Parathyroid adenoma (tissue), 2 donors: ENCODE results near the gene BTG2.

Source experiments
- H2AFZ ChIP-seq: fragments of 300-600 bp; sonication (generic); one replicate; pipeline ENCODE4 v1.7.0; 2017; ENCODE audit warnings: antibody characterized with exemption, mild to moderate bottlenecking
- H3K27ac ChIP-seq: fragments of 300-600 bp; sonication (generic); one replicate; pipeline ENCODE4 v1.7.0; 2017
- H3K27me3 ChIP-seq: fragments of 300-600 bp; sonication (generic); one replicate; pipeline ENCODE4 v1.7.0; 2017; ENCODE audit warnings: low read length; ENCODE audit not compliant: control insufficient read depth, insufficient read depth
- H3K36me3 ChIP-seq: fragments of 300-600 bp; sonication (generic); one replicate; pipeline ENCODE4 v1.7.0; 2017; ENCODE audit warnings: low read length; ENCODE audit not compliant: control insufficient read depth, insufficient read depth
- H3K4me1 ChIP-seq: fragments of 300-600 bp; sonication (generic); one replicate; pipeline ENCODE4 v1.7.0; 2017; ENCODE audit warnings: control low read depth
- H3K4me2 ChIP-seq: fragments of 300-600 bp; sonication (generic); one replicate; pipeline ENCODE4 v1.7.0; 2017; ENCODE audit warnings: low read length
- H3K4me3 ChIP-seq: fragments of 300-600 bp; sonication (generic); one replicate; pipeline ENCODE4 v1.7.0; 2017; ENCODE audit warnings: low read depth, low read length
- H3K79me2 ChIP-seq: fragments of 300-600 bp; sonication (generic); one replicate; pipeline ENCODE4 v1.7.0; 2017; ENCODE audit warnings: control low read depth
- H3K9ac ChIP-seq: fragments of 300-600 bp; sonication (generic); one replicate; pipeline ENCODE4 v1.7.0; 2017; ENCODE audit warnings: mild to moderate bottlenecking
- H3K9me3 ChIP-seq: fragments of 300-600 bp; sonication (generic); one replicate; pipeline ENCODE4 v1.7.0; 2017; ENCODE audit warnings: low read length; ENCODE audit not compliant: control insufficient read depth
- CTCF ChIP-seq: fragments of 300-600 bp; sonication (generic); IDR thresholded peaks from one replicate; pipeline ENCODE4 v1.7.0; 2017; ENCODE audit warnings: antibody characterized with exemption, mild to moderate bottlenecking
- donor health status: primary hyperparathyroidism.

The BTG2 gene

DNA sequence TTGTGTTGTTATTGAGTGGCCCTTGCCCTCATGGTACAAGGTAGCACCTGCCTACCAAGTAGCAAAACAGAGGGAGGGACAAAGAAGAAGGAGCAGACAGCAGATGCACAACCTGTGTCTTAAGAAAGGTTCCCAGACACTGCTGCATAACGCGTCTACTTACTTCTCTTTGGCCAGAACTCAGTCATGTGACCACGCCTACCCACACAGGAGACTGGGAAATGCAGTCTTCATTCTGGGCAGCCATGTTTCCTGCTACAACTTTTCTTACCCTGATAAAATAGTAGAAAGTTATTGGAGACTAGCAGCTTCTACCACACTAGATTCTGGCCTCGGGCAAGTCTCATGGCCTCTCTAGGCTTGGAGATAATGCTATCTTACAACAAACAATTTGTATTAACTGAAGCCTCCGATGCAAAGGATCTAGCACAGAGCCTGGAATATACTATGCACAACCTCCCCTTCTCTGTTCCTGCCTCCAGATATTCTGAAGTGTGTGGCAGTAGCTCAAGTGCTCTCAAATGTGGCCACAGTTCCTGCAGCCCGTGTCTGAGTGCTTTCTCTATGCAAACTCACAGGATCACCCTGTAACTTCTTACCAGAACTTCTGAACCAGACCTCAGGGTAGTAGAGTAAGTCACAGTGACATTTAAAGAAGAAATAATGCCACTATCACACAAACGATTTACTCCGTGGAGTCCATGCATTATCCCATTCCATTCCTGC lies 34.1 kb upstream of the BTG2 start:
- Histone ChIP-seq H2AFZ (peak overlapping the region; percentile 29), H3K4me1 (no peaks in the 10 kb centered on the region), H3K27ac (no peak overlapping the region), H3K4me2 (no peak overlapping the region), H3K9me3 (no peaks in the 10 kb centered on the region), H3K36me3 (no peaks in the 10 kb centered on the region), H3K79me2 (no peaks in the 10 kb centered on the region), H3K9ac (no peak overlapping the region), H3K27me3 (no peaks in the 10 kb centered on the region), H3K4me3 (no peak overlapping the region)
- TF ChIP-seq CTCF = no peak

DNA sequence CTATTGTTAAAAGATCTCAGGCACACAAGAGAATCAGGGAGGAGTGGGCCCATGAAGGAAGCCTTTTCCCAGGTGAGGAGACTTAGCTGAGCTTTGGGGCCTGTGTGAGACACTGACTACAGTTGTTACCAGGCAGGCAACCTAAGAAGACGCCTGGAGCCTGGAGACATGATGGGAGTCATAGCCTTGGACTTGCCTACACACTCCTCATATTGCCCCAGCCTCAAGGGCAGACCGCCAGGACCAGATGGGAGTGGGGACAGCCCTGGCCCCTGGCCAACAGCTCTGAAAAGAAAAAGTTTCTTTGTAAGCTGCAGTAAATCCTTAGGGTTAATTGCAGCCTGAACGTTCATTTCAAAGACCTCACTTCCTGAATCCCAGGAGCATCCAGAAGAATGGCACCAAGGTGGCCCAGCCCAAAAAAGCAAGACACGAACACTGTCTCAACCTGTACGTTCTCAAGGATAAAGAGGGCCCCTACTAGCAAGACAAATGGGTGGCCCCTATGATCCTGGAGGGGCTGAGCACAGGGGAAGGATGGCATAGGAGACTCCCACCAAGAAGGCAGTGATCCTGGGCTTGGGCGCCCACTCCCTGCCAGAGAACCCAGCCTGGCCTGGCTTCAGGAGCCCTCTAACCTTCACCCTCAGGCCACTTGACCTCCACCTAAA lies 33.2 kb upstream of the BTG2 start:
- Histone ChIP-seq H3K36me3 (no peaks in the 10 kb centered on the region), H3K27ac (no peak overlapping the region), H3K27me3 (no peaks in the 10 kb centered on the region), H3K9ac (no peak overlapping the region), H3K4me3 (no peak overlapping the region), H2AFZ (no peak overlapping the region), H3K4me1 (no peaks in the 10 kb centered on the region), H3K9me3 (no peaks in the 10 kb centered on the region), H3K79me2 (no peaks in the 10 kb centered on the region), H3K4me2 (no peak overlapping the region)
- no peak for TF ChIP-seq CTCF

- Histone ChIP-seq H3K79me2 (no peaks in the 10 kb centered on the region), H3K36me3 (no peaks in the 10 kb centered on the region), H3K4me3 (no peak overlapping the region), H3K9ac (no peak overlapping the region), H3K9me3 (no peaks in the 10 kb centered on the region), H3K4me1 (no peaks in the 10 kb centered on the region), H2AFZ (peak overlapping the region; percentile 72), H3K4me2 (peak overlapping the region; percentile 52), H3K27me3 (no peaks in the 10 kb centered on the region), H3K27ac (no peak overlapping the region)
- no peak for TF ChIP-seq CTCF
These were observed 32.6 kb upstream of the BTG2 start for GRCh38 chr1:203272633-203273205.

- no peak overlapping the region for H3K4me3 ChIP-seq
- H3K4me1 ChIP-seq = no peaks in the 10 kb centered on the region
- peak; percentile 91 for TF ChIP-seq CTCF
- peak overlapping the region; percentile 52 for H3K4me2 ChIP-seq
- H3K27ac ChIP-seq = peak overlapping the region; percentile 24
- H2AFZ ChIP-seq = peak overlapping the region; percentile 72
- no peak overlapping the region for H3K9ac ChIP-seq
- H3K36me3 ChIP-seq = no peaks in the 10 kb centered on the region
- no peaks in the 10 kb centered on the region for H3K9me3 ChIP-seq
- no peaks in the 10 kb centered on the region for H3K79me2 ChIP-seq
- H3K27me3 ChIP-seq = no peaks in the 10 kb centered on the region
These were observed 32.0 kb upstream of the BTG2 start for GRCh38 chr1:203273206-203273868.
